Measurements from ENCODE around the gene HSH2D. TPM values are rescaled to one million over a fixed set of nuclear protein-coding genes. Genes with fewer than 3 reads are reported as not detected.

The HSH2D gene
- polyA plus RNA-seq, 1 donor: 0.30 TPM

GRCh38 chr19:16193466-16193865 is 50.0 kb downstream of the HSH2D start:
- no peak for DNase-seq (ENCODE audit: low read depth)

- no peak for DNase-seq (ENCODE audit: low read depth)
Measured at GRCh38 chr19:16197188-16197621, 53.7 kb downstream of the HSH2D start.

GRCh38 chr19:16197622-16198369 is 54.3 kb downstream of the HSH2D start, which contains the start of gene AP1M1:
Gene AP1M1 (plus strand): TSS chr19:16197911. CDS start chr19:16198027, 116 bp downstream.
- peak; percentile 95 for DNase-seq (ENCODE audit: low read depth)

GRCh38 chr19:16198370-16198651 is 54.8 kb downstream of the HSH2D start:
- no peak for DNase-seq (ENCODE audit: low read depth)

- no peak for DNase-seq (ENCODE audit: low read depth)
Measured at GRCh38 chr19:16199275-16199932, 55.9 kb downstream of the HSH2D start.

GRCh38 chr19:16200038-16201010 is 56.8 kb downstream of the HSH2D start:
- no peak for DNase-seq (ENCODE audit: low read depth)

- DNase-seq (ENCODE audit: low read depth): no peak
Measured at GRCh38 chr19:16201011-16201391, 57.5 kb downstream of the HSH2D start.

- no peak for DNase-seq (ENCODE audit: low read depth)
Measured at GRCh38 chr19:16202320-16203255, 59.1 kb downstream of the HSH2D start.

GRCh38 chr19:16203256-16204004 is 59.9 kb downstream of the HSH2D start:
- no peak for DNase-seq (ENCODE audit: low read depth)

GRCh38 chr19:16204005-16204294 is 60.5 kb downstream of the HSH2D start:
- no peak for DNase-seq (ENCODE audit: low read depth)

GRCh38 chr19:16205205-16206045 is 61.9 kb downstream of the HSH2D start:
- DNase-seq (ENCODE audit: low read depth): no peak

- DNase-seq (ENCODE audit: low read depth): no peak
Measured at GRCh38 chr19:16206046-16206605, 62.6 kb downstream of the HSH2D start.

- no peak for DNase-seq (ENCODE audit: low read depth)
Measured at GRCh38 chr19:16206637-16207036, 63.2 kb downstream of the HSH2D start.

- no peak for DNase-seq (ENCODE audit: low read depth)
Measured at GRCh38 chr19:16207063-16207462, 63.6 kb downstream of the HSH2D start.

- no peak for DNase-seq (ENCODE audit: low read depth)
Measured at GRCh38 chr19:16207490-16208025, 64.1 kb downstream of the HSH2D start.
